ENCODE measurements around the gene EIF3J.
A peak's percentile ranks its signal among the peaks of the same experiment; 100 is the strongest.
"Not testable (repeated sequence)": the region's sequence is repeated elsewhere in the genome, so short reads cannot be mapped to it uniquely, and the experiment has no call there.

EIF3J gene, protein sequence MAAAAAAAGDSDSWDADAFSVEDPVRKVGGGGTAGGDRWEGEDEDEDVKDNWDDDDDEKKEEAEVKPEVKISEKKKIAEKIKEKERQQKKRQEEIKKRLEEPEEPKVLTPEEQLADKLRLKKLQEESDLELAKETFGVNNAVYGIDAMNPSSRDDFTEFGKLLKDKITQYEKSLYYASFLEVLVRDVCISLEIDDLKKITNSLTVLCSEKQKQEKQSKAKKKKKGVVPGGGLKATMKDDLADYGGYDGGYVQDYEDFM

DNA sequence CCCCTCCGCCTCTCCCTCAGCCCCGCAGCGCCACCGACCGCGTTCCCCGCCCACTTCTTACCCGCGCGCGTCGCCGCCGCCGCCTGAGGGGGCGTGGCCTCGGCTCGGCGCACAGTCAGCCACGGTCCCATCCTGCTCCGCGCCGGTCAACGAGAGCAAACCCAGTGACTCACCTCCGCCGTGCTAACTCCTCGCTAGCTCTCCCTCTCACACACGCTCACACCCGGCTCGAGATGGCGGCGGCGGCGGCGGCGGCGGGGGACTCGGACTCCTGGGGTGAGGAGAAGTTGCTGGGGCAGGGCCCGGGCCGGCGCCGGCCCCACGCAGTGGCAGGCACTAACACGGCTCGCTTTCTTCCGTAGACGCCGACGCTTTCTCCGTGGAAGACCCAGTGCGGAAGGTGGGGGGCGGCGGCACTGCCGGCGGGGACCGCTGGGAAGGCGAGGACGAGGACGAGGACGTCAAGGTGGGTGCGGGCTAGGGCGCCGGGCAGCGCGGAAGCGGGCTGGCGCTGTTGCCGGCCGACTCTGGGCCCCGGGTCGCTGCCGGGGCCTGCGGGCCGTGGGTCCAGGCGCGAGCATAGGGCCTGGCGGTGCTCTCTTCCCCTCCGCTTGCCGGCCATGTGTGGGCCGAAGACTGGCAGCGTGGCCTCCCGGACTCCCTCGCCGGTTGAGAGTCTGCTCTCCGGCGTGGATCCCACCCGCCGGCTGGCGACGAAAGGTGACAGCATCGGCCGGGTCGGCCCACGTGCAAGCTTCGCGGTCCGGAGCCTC, at the start of gene EIF3J:
EIF3J (plus strand) TSS at position 186 of the 773 bp plus-strand sequence; CDS start at position 234, 48 bp downstream.
- peak; percentile 97 for DNase-seq

DNA sequence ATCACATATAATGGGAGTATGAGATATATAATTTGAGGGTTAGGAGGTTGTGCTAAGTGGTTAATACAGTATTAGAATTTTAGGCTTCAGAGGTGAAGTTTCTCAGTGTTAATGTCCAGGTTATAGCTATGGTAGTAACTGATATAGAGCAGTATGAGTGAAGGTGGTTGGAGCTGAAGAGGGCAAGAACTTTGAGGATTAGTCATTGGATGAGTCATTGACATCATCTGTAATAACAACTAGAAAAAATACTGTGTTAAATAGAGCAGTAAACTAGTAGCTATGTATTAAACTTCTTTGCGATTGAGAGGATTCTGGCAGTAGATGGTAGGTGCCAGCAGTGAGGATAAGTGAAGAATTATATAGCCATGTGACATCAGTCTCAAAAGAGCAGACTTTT, 47.5 kb upstream of the EIF3J start:
- DNase-seq = peak; percentile 51

DNA sequence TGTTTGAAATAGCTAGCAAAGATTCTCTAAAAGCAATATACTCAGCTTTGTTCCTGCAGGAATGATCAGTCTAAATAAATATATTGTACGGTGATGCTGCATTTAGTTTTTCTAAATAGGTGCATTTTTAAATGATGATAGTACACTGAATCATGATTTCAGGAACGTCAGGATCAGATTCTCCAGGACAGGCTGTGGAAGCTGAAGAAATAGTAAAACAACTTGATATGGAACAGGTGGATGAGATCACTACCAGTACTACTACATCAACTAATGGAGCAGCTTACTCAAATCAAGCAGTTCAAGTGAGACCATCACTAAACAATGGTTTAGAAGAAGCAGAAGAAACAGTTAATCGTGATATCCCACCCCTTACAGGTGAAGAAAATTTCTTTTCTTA, 46.3 kb upstream of the EIF3J start:
- DNase-seq = no peak

DNA sequence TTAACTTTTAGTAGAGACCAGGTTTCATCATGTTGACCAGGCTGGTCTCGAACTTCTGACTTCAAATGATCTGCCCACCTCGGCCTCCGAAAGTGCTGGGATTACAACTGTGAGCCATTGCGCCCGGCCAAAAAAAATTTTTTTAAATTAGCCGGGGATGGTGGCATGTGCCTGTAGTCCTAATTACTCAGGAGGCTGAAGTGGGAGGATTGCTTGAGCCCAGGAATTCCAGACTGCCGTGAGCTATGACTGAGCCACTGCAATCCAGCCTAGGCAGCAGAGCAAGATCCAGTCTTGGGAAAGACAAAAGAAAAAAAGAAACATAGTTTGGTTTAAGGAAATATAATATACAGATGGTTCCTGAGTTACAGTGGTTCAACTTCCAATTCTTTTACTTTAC, 44.9 kb upstream of the EIF3J start:
- no peak for DNase-seq

DNA sequence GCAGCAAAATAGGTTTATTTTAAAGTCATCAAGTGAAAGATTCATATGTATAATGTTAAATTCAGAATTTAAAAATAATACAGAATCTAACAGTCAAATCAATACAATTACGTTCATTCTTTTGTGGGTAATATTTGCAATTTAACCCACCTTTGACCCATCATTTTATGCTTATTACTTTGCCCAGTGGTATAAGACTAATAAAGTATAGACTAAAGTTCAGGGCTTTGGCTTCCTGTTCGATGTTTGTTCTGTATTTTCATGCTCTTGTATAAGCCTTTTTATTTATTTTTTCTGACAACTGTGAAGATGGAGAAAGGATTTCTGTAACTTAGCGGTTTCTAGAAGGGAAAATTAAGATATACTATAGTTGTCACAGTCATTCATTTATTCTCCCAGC, 44.3 kb upstream of the EIF3J start:
- DNase-seq = no peak

DNA sequence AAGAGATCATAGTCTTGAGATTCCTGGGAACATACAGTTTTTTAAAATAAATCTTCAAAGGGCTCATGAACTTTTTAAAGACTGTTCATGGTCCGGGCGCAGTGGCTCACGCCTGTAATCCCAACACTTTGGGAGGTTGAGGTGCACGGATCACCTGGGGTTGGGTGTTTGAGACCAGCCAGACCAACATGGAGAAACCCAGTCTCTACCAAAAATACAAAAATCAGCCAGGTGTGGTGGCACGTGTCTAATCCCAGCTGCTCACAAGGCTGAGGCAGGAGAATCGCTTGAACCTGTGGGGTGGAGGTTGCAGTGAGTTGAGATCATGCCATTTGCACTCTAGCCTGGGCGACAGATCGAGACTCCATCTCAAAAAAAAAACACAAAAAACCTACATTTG, 41.4 kb upstream of the EIF3J start:
- no peak for DNase-seq

DNA sequence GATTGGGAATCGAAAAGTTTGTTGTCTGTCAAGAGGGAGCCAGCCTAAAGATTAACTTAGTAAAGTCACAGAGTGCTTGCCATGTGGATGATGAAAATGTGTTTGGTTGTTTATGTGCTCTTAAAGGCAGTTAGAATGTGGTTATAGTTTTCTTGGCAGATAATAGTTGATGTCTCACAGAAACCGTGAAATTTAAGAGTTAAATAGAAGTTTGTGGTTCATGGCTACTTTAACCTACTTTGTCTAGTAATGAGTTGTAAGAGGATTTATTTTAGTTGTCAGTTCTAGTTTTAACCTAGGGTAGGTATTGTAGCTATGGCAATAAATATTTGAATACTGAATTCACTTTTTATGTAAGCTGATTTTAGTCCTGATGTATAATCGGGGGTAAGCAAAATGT, 36.4 kb upstream of the EIF3J start:
- peak; percentile 56 for DNase-seq

DNA sequence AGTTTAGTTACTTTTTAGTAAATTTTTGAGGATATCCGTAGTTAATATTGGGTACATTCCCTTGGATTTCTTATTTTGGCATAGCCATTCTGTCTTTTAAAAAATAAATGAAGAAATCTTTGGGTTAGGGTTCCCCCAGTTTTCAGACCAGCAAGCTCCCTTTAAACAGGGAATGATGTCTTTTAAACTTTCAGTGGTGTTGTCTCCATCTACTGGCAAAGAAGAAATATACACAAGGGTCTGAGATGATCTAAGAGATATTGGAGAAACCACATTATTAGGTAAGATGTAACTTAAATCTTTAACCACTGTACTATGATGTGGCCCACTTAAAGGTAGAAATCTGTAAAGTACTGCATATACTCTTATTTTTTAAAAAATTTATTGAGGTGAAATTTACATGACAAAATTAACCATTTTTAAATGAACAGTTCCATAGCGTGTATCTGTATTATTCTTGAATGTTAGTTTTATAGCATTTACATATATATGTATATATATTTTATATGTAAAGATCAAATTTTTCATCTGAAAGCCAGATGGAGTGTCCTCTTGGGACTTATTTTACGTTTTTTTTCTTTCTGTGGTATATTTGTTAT, 35.1 kb upstream of the EIF3J start:
- peak; percentile 44 for DNase-seq

DNA sequence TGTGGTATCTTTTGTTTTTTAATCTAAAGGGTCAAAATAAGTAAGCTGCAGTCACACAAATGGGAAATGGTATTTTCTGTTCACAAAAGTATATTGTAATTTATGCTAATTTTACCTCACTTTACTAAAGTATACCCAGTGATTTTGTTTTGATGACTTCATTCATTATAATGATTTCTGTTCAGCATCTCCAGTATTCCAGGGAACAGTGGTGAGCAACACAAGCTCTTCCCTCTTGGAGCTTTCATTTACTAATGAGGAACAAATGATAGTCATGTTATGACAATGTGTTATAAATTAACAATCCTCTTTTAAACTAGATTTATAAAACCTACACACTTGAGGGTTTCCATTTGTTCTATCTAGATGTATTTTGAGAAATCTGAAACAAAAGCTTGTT, 20.5 kb upstream of the EIF3J start:
- DNase-seq = no peak

DNA sequence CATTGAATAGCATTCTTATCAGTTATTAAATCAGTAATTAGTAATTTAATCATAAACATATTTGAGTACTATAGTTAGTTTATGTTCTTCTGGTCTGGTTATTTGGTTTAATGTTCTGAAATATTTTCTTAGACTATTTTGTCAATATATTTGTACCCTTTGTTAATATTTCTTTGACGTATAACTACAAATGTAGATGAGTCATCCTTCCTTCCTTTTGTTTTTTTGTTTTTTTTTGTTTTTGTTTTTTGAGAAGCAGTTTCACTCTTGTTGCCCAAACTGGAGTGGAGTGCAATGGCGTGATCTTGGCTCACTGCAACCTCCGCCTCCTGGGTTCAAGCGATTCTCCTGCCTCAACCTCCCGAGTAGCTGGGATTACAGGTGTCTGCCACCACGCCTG, 17.4 kb upstream of the EIF3J start:
- no peak for DNase-seq

DNA sequence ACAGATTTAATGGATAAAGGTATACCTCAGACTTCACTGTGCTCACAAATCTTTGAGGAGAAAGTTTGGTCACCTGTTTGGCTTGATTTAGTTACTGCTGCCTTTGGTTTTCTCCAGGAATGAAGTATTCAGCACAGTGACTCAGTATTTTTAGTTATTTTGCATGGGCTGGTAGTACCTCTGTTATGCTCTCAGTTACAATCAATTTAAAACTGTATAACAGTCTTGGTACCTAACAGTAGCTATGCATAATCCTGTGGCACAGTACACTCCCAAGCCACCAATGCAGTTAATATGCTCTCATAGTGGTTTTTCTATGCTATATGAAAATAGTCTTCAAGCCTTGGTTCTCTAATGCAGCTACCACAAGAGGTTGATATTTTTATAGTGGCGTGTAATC, 11.9 kb upstream of the EIF3J start:
- DNase-seq = no peak

DNA sequence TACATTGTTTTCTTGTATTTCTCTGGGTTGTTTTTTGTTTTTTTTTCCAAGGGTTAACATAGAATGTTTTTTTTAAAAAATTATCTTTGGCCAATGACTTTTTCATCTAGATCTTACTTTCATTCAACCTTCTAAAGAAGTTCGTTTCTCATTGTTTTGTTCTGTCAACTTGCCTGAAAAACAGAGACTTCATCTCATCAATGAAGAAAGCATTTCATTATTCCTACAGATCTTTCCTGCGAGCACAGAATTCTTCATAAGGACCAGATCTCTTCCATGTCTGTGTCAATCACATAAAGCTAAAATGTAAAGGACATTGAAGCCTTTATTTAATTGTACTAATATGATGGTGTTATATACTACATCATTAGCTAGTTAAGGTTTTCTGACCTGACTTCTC, 9.7 kb upstream of the EIF3J start:
- no peak for DNase-seq

DNA sequence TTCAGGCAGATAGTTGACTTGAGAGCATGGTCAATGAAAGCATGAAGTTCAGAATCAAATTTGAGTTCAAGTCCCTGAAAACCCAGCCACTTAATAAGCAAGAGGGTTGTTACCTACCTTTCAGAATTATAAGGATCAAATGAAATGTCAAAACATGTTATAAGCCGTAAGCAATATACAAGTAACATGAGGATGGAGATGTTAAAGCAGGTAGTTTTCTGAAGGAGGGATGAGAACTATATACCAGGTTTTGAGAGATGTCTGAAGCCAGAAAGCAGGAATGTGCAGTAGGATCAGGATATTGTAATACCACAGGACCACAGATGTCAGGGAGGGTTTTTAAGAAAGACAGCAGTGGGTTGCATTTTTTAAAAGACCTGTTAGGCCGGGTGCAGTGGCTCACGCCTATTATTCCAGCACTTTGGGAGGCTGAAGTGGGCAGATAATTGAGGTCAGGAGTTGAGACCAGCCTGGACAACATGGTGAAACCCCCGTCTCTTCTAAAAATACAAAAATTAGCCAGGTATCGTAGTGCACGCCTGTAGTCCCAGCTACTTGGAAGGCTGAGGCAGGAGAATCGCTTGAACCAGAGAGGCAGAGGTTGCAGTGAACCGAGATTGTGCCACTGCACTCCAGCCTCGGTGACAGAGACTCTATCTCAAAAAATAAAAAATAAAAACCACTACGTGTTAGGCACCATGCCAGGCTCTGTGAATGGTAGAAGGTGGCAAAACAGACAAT, 6.9 kb upstream of the EIF3J start:
- no peak for DNase-seq

DNA sequence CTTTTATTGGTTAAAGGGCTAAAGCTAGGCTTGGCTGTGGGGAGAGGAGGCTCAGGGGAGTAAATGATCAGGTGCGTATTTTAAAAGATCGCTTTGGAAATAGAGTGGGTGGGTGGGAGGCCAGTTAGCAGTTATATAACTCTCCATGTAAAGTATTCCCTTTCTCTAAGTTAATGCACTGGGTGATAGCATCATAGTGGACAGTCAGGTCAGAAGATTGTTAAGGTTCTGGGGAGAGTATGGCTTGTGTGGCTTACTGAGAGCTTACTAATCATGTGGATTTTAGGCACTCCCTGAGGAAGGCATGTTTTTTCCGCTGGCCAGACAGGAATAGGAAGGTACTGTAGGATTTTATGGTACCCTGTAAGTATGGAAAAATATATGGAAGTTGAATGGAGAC, 6.3 kb upstream of the EIF3J start:
- DNase-seq = no peak

DNA sequence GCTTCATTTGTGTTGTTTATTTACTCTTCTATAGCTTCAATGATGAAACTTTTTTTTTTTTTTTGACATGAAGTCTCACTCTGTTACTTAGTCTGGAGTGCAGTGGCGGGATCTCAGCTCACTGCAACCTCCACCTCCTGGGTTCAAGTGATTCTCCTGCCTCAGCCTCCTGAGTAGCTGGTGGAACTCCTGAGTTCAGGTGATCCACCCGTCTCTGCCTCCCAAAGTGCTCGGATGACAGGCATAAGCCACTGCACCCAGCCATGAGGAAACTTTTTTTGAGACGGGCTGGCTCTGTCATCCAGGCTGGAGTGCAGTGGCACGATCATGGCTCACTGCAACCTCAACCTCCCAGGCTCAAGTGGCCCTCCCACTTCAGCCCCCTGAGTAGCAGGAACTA, 4.7 kb upstream of the EIF3J start:
- not testable (repeated sequence) for DNase-seq

DNA sequence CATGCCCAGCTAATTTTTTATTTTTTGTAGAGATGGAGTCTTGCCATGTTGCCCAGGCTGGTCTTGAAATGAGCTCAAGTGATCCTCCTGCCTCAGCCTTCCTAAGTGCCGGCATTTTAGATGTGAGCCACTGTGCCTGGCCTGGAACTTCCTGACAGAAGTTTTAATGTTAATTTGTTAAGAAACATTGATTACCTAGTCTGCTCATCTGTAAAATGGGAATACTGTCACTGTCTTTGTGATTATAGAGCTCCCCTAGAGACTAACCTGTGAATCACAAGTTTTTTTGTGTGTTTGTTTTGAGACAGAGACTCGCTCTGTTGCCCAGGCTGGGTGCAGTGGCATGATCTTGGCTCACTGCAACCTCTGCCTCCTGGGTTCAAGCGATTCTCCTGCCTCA, 4.3 kb upstream of the EIF3J start:
- DNase-seq = peak; percentile 9

DNA sequence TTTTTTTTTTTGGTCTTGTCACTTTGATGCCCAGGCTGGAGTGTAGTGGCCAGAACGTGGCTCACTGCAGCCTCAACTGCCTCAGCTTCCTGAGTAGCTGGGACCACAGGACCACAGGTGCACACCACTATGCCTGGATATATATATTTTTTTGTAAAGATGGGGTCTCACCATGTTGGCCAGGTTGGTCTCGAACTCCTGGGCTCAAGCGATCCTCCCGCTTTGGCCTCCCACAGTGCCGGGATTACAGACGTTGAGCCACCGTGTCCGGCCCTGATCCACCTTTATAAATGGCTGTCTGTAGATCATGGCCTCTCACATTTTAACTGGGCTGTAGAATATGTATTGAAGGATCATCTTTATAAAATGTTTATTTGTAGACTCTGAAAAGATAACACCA, 1.9 kb upstream of the EIF3J start:
- no peak for DNase-seq

DNA sequence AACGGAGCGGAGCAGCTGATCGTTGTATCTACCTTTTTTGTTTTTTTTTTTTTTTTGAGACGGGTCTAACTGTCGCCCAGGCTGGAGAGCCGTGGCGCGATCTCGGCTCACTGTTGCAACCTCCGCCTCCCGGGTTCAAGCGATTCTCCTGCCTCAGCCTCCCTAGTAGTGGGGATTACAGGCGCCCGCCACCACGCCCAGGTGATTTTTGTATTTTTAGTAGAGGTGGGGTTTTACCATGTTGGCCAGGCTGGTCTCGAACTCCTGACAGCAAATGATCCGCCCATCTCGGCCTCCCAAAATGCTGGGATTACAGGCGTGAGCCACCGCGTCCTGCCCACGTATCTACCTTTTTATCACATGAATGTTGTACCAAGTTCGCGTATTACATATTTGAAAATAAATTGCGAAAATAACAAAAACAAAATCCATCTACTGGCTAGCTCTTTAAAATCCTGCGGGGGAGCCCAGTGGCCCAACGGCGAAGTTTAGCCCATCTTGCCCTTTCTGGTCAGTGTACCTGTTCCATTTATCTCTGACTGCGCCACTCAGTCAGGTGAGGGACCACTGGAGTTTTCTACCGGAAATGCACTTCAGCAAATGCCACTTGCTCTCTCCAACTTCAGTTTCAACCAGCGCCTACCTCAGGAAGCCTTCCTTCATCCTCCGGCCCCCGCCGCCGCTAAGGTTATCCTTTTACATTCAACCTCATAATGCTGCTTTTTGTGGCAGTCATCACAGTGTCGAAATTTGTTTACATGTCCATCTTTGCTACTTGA, 1.2 kb upstream of the EIF3J start:
- DNase-seq = peak; percentile 33

DNA sequence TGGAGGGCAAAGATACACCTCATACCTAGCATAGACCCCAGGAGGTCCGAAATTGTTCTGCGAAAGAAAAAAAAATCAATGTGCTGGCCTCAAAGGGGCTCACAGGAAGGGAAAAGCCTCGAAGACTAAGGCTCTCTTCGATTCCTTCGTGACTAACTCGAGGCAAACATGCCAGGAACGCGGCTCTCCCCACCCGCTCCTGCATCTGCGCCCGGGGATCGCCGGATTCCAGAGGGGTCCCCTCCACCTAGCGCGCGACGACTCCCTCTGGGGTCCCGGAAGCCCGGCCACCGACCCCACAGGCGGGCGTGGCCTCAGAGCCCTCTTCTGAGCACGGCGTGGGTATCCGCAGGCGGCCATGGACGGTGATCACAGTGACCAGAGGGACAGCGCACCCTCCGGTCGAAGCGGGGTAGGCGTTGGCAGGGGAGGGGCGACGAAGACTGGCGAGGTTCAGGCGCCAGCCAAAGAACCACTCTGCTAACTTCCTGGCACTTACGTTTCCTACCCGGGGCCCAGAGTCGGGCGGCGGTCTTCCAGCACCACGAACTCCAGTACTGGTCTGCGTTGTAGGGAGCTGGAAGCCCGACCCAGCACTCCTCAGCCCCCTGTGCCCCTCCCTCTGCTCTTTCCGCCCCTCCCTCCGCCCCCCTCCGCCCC, 515 bp upstream of the EIF3J start:
- DNase-seq = no peak

DNA sequence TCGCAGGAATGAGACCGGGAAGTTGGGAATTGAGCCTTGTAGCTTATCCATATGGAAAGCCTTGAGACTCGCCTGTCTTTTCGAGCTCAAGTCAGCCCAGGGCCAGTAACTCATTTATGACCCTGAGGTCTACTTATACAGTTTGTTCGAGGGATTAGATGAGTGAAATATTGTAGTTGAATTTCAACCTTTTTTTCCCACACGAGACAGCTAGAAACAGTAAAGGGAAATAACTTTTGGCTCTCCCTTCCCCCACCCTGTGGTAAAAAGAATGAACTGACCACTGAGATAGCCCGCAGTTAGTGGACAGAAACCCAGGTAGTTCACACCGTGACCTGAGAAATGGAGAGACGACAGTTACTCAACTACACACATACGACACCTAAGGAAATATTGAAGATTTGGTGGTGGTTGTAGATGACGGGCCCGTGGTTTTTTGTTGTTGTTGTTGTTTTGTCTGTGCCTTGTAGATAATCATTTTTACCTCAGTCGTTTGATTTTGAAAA, 841 bp downstream of the EIF3J start:
- peak; percentile 31 for DNase-seq

DNA sequence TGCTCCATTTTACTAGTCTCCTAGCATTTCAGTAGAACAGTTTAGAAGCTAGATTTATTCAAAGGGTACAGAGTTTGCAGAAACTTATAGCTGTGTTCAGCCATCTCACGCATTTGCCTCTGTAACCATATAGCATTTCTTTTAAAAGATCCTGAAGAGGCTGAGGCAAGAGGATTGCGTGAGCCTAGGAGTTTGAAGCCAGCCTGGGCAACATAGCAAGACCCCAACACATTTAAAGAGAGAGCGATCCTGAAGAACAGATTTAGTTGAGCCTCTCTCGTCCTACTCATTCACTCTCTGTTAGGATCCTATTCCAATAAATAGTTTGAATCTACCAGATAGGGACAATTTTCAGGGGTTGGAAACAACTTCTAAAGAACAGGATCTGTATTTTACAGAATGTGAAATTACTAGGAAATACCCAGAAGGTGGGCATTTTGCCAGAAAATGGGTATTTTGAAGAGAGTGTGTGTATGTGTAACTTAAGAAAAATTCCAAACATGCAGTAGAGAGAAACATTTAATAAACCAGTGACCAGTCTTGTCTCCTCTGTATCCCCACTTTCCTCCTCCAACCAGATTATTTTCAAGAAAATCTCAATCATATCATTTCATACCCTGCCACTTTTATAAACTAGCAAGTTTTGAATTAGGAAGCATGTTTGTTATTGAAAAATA, 4.5 kb downstream of the EIF3J start:
- DNase-seq = no peak

All from activated CD4-positive, alpha-beta T cell treated with anti-CD3 and anti-CD28 coated beads, Interleukin-2, Interleukin-6, amounts not matched to agents 100 ng/mL and 50 ng/mL, durations not matched to agents 16 hours and 8 hours (primary cell).